Measurements from ENCODE around the gene STS.

- TF ChIP-seq, protein P1, sequence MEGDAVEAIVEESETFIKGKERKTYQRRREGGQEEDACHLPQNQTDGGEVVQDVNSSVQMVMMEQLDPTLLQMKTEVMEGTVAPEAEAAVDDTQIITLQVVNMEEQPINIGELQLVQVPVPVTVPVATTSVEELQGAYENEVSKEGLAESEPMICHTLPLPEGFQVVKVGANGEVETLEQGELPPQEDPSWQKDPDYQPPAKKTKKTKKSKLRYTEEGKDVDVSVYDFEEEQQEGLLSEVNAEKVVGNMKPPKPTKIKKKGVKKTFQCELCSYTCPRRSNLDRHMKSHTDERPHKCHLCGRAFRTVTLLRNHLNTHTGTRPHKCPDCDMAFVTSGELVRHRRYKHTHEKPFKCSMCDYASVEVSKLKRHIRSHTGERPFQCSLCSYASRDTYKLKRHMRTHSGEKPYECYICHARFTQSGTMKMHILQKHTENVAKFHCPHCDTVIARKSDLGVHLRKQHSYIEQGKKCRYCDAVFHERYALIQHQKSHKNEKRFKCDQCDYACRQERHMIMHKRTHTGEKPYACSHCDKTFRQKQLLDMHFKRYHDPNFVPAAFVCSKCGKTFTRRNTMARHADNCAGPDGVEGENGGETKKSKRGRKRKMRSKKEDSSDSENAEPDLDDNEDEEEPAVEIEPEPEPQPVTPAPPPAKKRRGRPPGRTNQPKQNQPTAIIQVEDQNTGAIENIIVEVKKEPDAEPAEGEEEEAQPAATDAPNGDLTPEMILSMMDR (IDR thresholded peaks at IDR 0.05), result no peak
- TF ChIP-seq POLR2A (IDR thresholded peaks at IDR 0.05), result no peak
- TF ChIP-seq EP300 (IDR thresholded peaks at IDR 0.05; ENCODE audit: low read depth), result no peak
Measured at GRCh38 chrX:7158468-7158990, 11.0 kb downstream of the STS start.

Data from transverse colon (tissue), 3 donors.